Mammary epithelial cell (primary cell): Measurements from ENCODE around the gene TWIST2.

Experiments
- EZH2 ChIP-seq: IDR thresholded peaks from 2 replicates; pipeline ENCODE4 v1.6.1; 2012; ENCODE audit warnings: low read length, inconsistent platforms, borderline replicate concordance
- TF ChIP-seq, protein P1 (sequence below), 2 donors: IDR thresholded peaks in 1 of 2; conservative IDR thresholded peaks in 1 of 2; 2 replicates each; pipeline ENCODE4 v1.5.1; 2011 to 2012; ENCODE audit warnings: inconsistent platforms in 2 of 2, low read length in 2 of 2, mild to moderate bottlenecking in 2 of 2, control low read depth in 1 of 2, low read depth in 1 of 2; ENCODE audit not compliant: insufficient read depth in 1 of 2; ENCODE audit errors: extremely low read depth in 1 of 2

DNA sequence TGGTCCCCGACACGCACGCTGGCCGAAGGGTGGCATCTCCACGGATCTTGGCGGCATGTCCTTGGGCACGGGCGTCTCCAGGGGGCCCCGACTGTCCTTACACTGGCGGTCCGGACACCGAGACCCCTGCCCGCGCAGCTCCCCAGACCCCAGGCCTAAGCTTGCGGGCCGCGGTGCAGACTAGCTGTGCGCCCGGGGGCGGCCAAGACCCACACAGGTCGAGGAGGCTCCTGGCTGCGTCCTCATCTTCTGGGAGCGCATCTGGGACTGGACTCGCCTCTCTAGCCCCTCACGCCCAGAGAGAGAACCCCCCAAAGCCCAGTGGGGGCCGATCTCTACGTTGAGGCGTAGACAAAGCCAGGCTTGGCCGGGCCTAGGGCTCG is 475 bp upstream of the TWIST2 start:
- TF ChIP-seq, protein P1, sequence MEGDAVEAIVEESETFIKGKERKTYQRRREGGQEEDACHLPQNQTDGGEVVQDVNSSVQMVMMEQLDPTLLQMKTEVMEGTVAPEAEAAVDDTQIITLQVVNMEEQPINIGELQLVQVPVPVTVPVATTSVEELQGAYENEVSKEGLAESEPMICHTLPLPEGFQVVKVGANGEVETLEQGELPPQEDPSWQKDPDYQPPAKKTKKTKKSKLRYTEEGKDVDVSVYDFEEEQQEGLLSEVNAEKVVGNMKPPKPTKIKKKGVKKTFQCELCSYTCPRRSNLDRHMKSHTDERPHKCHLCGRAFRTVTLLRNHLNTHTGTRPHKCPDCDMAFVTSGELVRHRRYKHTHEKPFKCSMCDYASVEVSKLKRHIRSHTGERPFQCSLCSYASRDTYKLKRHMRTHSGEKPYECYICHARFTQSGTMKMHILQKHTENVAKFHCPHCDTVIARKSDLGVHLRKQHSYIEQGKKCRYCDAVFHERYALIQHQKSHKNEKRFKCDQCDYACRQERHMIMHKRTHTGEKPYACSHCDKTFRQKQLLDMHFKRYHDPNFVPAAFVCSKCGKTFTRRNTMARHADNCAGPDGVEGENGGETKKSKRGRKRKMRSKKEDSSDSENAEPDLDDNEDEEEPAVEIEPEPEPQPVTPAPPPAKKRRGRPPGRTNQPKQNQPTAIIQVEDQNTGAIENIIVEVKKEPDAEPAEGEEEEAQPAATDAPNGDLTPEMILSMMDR (conservative IDR thresholded peaks at IDR 0.05 in 1 of 2, IDR thresholded peaks at IDR 0.05 in 1 of 2; ENCODE audit: extremely low read depth in 1 of 2, insufficient read depth in 1 of 2, low read depth in 1 of 2, low read length in 2 of 2), result no peak
- TF ChIP-seq EZH2, result no peak
